HEK293T (cell line): ENCODE results near the gene PSMD10.

ENCODE experiments used
- CTCF ChIA-PET: fragments of 350-600 bp; formaldehyde crosslinking; extraction: SDS; loops from one replicate; lab custom pipeline; 2021; ENCODE audit warnings: antibody characterized with exemption, inconsistent platforms; lab: Yijun Ruan, JAX
- POLR2A ChIA-PET: fragments of 350-600 bp; formaldehyde crosslinking; extraction: SDS; loops from one replicate; lab custom pipeline; 2020; ENCODE audit warnings: antibody characterized with exemption, inconsistent platforms; lab: Yijun Ruan, JAX
- DNase-seq: peaks from one replicate; pipeline ENCODE4 v3.0.0; 2012; ENCODE audit warnings: mixed read lengths; ENCODE audit errors: extremely low spot score
- ARNT ChIP-seq: fragments of 450-650 bp; IDR thresholded peaks from 2 replicates; pipeline ENCODE4 v1.6.1; 2017; ENCODE audit warnings: mild to moderate bottlenecking
- BHLHE40 ChIP-seq: fragments of 450-650 bp; IDR thresholded peaks from 2 replicates; pipeline ENCODE4 v1.6.1; 2016; ENCODE audit warnings: mild to moderate bottlenecking, moderate library complexity, borderline replicate concordance
- CTBP1 ChIP-seq: fragments of 450-650 bp; IDR thresholded peaks from 2 replicates; pipeline ENCODE4 v1.6.1; 2016; ENCODE audit warnings: borderline replicate concordance
- ELF4 ChIP-seq: fragments of 450-650 bp; IDR thresholded peaks from 2 replicates; pipeline ENCODE4 v1.6.1; 2017; ENCODE audit warnings: antibody characterized with exemption
- FOXA1 ChIP-seq: fragments of 450-650 bp; IDR thresholded peaks from 2 replicates; pipeline ENCODE4 v1.6.1; 2016; ENCODE audit warnings: mild to moderate bottlenecking
- FOXK2 ChIP-seq: fragments of 450-650 bp; IDR thresholded peaks from 2 replicates; pipeline ENCODE4 v1.6.1; 2016; ENCODE audit warnings: mild to moderate bottlenecking
- FOXM1 ChIP-seq: fragments of 450-650 bp; IDR thresholded peaks from 2 replicates; pipeline ENCODE4 v1.6.1; 2017; ENCODE audit warnings: mild to moderate bottlenecking, borderline replicate concordance
- HDGF ChIP-seq: fragments of 450-650 bp; IDR thresholded peaks from 2 replicates; pipeline ENCODE4 v1.6.1; 2017; ENCODE audit warnings: antibody characterized with exemption, borderline replicate concordance
- L3MBTL2 ChIP-seq: fragments of 450-650 bp; conservative IDR thresholded peaks from 2 replicates; pipeline ENCODE4 v1.6.1; 2016; ENCODE audit warnings: mild to moderate bottlenecking
- LEF1 ChIP-seq: fragments of 450-650 bp; IDR thresholded peaks from 2 replicates; pipeline ENCODE4 v1.6.1; 2017; ENCODE audit warnings: mild to moderate bottlenecking, borderline replicate concordance
- NFRKB ChIP-seq: fragments of 450-650 bp; IDR thresholded peaks from 2 replicates; pipeline ENCODE4 v1.6.1; 2016; ENCODE audit warnings: mild to moderate bottlenecking, moderate library complexity
- PKNOX1 ChIP-seq: fragments of 450-650 bp; IDR thresholded peaks from 2 replicates; pipeline ENCODE4 v1.6.1; 2016
- SP1 ChIP-seq: fragments of 450-650 bp; IDR thresholded peaks from 2 replicates; pipeline ENCODE4 v1.6.1; 2017
- SUZ12 ChIP-seq: fragments of 450-650 bp; IDR thresholded peaks from 2 replicates; pipeline ENCODE4 v1.6.1; 2016; ENCODE audit warnings: mild to moderate bottlenecking
- TARDBP ChIP-seq: fragments of 450-650 bp; IDR thresholded peaks from 2 replicates; pipeline ENCODE4 v1.6.1; 2016
- ZNF384 ChIP-seq: fragments of 450-650 bp; IDR thresholded peaks from 2 replicates; pipeline ENCODE4 v1.6.1; 2016

PSMD10 gene

GRCh38 chrX:108131471-108131870, 40.1 kb upstream of the PSMD10 start:
- POLR2A ChIA-PET, result no interaction called here
- no peak for DNase-seq

GRCh38 chrX:108130889-108131288, 39.5 kb upstream of the PSMD10 start:
- DNase-seq, result no peak
- no peak for TF ChIP-seq TARDBP
- TF ChIP-seq LEF1, result no peak
- no peak for TF ChIP-seq CTBP1
- TF ChIP-seq FOXK2, result no peak
- no peak for TF ChIP-seq ZNF384
- TF ChIP-seq ELF4, result no peak
- TF ChIP-seq FOXM1, result no peak
- TF ChIP-seq ARNT, result no peak
- TF ChIP-seq PKNOX1, result no peak
- TF ChIP-seq SUZ12, result no peak
- TF ChIP-seq BHLHE40, result no peak
- TF ChIP-seq HDGF, result no peak
- no peak for TF ChIP-seq L3MBTL2
- no peak for TF ChIP-seq NFRKB
- no peak for TF ChIP-seq SP1
- no peak for TF ChIP-seq FOXA1
- POLR2A ChIA-PET, result no interaction called here
- CTCF ChIA-PET, result no interaction called here

More at GRCh38 chrX:108131471-108131870, 40.1 kb upstream of the PSMD10 start:
- TF ChIP-seq L3MBTL2 (no peak), ELF4 (no peak), HDGF (no peak), TARDBP (no peak), NFRKB (no peak), SP1 (no peak), PKNOX1 (no peak), LEF1 (no peak), FOXM1 (no peak)
- CTCF ChIA-PET, result no interaction called here

GRCh38 chrX:108127152-108127551, 35.8 kb upstream of the PSMD10 start:
- DNase-seq, result no peak

DNA sequence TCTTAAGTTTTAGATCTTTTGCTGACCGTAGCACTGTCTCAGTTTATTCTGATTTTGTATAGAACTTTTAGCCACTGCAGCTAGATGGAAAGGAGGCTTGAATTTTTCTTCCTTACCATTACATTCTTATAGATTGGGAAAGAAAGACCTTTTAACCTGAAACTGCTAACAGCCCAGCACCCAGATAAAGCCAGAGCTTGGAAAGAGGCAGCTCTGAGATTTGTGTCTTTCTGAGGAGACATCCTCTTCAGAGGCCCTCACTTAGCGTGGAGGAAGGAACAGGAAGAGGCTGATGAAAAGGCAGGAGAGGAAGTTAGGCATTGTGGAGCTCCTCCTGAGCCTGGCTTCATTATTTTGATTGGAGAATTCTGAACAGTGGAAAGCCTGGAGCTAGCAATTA, 35.3 kb upstream of the PSMD10 start:
- POLR2A ChIA-PET, result no interaction called here
- CTCF ChIA-PET, result interaction anchor here (0.6 kb wide), 1 partner anchor 13 kb away, joined by 3 read pairs; no protein-coding TSS in a partner anchor
- no peak for TF ChIP-seq BHLHE40
- no peak for TF ChIP-seq CTBP1
- TF ChIP-seq FOXM1, result no peak
- no peak for TF ChIP-seq LEF1
- no peak for TF ChIP-seq L3MBTL2
- no peak for TF ChIP-seq PKNOX1
- no peak for TF ChIP-seq ARNT
- TF ChIP-seq FOXK2, result no peak
- TF ChIP-seq SUZ12, result no peak
- TF ChIP-seq SP1, result no peak
- TF ChIP-seq NFRKB, result no peak
- TF ChIP-seq HDGF, result no peak
- TF ChIP-seq TARDBP, result no peak
- TF ChIP-seq ZNF384, result no peak
- no peak for TF ChIP-seq ELF4
- TF ChIP-seq FOXA1, result no peak
- DNase-seq, result no peak

More at GRCh38 chrX:108127152-108127551, 35.8 kb upstream of the PSMD10 start:
- CTCF ChIA-PET, result interaction anchor here (0.6 kb wide), 1 partner anchor 12 kb away, joined by 3 read pairs; no protein-coding TSS in a partner anchor
- POLR2A ChIA-PET, result no interaction called here
- TF ChIP-seq NFRKB (no peak), SP1 (no peak), FOXM1 (no peak), CTBP1 (no peak), ZNF384 (no peak), ELF4 (no peak), L3MBTL2 (no peak), FOXK2 (no peak), PKNOX1 (no peak), LEF1 (no peak), BHLHE40 (no peak), FOXA1 (no peak), ARNT (no peak), SUZ12 (no peak), TARDBP (no peak), HDGF (no peak)

DNA sequence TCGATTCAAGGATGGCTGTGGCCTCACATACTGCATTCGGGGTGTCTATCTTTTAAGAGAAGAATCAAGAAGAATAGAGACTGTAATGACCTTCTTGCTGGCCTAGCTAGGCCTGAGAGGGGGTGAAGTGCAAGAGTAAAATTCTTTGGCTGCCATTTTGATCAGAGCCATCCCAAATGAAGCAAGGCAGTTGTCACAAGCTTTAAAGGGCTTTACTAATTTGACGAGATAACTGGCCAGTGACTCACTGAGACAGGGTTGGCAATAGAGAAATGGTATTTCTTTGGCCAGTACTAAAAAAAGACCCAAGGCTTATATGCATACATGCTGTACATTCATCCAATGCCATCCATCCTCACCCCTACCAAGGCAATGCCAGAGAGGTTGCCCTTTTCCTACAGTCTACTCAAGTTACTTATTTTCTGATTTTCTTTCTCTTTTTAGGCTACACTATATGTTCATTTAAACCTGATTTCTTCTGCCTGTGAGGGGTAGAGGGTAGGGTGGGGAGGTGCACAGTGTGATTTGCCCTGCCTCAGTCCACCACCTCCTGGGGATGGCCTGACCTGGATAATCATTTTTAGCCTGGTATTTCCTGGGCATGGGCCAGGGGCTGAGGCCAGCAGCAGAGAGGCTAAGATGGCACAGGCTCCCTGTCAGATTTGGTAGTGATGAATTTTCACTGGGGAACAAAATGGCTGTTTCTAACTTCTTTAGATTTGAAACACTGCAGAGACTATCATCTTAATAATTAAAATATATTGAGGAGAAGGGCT, 32.4 kb upstream of the PSMD10 start:
- no peak for DNase-seq
- POLR2A ChIA-PET, result interaction anchor here (0.7 kb wide), 1 partner anchor 33 kb away, joined by 3 read pairs; the partner anchor contains the start of genes ATG4A and PSMD10
- CTCF ChIA-PET, result interaction anchor here (1.1 kb wide), 1 partner anchor 32 kb away, joined by 3 read pairs; the partner anchor contains the start of gene ATG4A
- TF ChIP-seq SUZ12, result no peak
- TF ChIP-seq PKNOX1, result no peak
- TF ChIP-seq CTBP1, result no peak
- TF ChIP-seq FOXA1, result no peak
- no peak for TF ChIP-seq L3MBTL2
